Activated CD8-positive, alpha-beta memory T cell treated with anti-CD3 and anti-CD28 coated beads for 4 hours (primary cell): ENCODE results near the gene ROR2.
"Not testable (repeated sequence)": the region's sequence is repeated elsewhere in the genome, so short reads cannot be mapped to it uniquely, and the experiment has no call there.

Source experiments
- DNase-seq, 2 donors: peaks; one replicate each; pipeline ENCODE4 v3.0.0-alpha.2; 2020; ENCODE audit warnings: low read depth in 2 of 2

ROR2 gene

DNA sequence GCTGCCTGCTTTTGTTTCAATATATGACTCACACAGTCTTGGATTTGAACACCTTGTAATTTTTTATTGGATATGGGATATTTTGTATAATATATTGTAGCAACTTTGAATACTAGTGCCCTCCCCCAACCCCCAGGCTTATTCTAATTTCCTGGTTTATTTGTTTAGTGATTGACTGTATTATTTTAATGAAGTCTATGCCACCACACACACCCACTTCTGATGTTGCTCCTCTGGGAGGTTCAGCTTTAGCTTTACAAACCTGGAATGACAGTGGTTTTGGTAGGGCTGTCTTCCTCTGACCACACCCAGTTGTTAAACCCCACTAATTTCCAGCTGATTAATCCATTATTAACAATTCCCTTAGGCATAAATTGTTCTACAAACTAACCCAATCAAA lies 320.3 kb downstream of the ROR2 start:
- DNase-seq: no peak

DNA sequence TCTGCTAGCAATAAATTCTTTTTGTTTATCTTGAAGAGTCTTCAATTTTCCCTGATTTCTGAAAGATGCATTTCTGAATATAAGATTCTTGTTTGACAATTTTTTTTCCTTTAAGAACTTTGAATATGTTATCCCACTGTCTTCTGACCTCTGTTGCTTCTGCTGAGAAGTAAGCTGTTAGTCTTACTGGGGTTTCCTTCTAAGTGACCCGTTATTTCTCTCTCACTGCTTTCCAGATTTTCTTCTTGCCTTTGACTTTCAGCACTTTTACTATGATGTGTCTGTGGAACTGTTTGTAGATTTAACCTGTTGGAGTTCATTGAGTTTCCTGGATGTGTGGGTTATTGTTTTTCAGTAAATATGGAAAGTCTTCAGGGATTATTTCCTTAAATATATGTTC lies 321.1 kb downstream of the ROR2 start:
- DNase-seq: no peak

DNA sequence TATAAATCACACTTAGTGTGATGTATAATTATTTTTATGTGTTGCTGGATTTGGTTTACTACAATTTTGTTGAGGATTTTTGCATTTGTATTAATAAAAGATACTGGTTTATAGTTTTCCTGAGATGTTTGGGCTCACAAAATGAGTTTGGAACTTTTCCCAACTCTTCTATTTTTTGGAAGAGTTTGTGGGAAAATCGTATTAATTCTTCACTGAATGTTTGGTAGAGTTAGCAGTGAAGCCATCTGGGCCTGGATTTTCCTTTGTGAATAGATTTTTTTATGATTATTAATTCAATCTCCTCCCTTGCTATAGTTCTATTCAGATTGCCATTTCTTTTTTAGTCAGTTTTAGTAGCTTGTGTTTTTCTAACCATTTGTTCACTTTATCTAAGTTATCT lies 324.7 kb downstream of the ROR2 start:
- DNase-seq: no peak

DNA sequence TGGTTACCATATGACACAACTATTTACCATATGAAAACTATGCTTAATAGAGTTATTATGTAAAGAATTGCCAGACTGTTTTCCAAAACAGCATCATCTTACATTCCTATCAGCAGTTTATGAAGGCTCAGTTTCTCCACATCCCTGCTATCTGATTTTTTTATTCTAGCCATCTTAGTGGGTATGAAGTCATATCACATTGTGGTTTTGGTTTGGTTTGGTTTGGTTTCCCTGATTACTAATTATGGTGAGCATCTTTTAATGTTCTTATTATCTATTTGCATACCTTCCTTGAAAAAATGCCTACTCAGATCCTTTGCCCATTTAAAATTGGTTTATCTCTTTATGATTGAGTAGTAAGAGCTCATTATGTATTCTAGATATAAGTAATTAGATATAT lies 327.0 kb downstream of the ROR2 start:
- DNase-seq: no peak

DNA sequence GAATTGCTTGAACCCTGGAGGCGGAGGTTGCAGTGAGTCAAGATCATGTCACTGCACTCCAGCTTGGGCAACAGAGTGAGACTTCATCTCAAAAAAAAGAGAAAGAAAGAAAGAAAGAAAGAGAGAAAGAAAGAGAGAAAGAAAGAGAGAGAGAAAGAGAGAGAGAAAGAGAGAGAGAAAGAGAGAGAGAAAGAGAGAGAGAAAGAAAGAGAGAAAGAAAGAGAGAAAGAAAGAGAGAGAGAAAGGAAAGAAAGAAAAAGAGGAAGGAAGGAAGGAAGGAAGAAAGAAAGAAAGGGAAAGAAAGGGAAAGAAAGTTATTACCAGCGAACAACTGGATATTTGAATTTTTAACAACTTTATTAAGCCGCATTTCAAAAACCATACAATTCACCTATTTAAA lies 327.9 kb downstream of the ROR2 start:
- not testable (repeated sequence) for DNase-seq

DNA sequence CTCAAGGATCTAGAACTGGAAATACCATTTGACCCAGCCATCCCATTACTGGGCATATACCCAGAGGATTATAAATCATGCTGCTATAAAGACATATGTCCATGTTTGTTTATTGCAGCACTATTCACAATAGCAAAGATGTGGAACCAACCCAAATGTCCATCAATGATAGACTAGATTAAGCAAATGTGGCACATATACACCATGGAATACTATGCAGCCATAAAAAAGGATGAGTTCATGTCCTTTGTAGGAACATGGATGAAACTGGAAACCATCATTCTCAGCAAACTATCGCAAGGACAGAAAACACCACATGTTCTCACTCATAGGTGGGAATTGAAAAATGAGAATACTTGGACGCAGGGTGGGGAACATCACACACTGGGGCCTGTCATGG lies 336.0 kb downstream of the ROR2 start:
- not testable (repeated sequence) for DNase-seq

DNA sequence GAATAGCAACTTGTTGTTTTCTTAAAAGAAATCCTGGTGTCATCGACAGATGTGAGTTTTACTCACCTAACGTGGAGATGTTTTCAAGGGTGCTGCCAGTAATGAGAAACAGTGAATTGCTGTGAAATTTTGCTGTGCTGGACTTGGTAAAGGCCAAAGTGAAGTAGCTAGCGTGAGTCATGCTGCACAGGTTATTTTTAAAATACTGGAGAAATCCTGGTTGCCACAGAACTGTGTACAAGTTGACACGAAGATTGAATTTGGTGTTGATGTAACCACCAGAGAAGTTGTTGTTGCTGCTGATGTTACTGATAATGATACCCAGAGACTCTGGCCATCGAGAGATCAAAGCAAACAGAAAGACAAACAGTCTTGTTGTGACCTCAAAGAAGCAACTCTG lies 338.4 kb downstream of the ROR2 start:
- DNase-seq: no peak

DNA sequence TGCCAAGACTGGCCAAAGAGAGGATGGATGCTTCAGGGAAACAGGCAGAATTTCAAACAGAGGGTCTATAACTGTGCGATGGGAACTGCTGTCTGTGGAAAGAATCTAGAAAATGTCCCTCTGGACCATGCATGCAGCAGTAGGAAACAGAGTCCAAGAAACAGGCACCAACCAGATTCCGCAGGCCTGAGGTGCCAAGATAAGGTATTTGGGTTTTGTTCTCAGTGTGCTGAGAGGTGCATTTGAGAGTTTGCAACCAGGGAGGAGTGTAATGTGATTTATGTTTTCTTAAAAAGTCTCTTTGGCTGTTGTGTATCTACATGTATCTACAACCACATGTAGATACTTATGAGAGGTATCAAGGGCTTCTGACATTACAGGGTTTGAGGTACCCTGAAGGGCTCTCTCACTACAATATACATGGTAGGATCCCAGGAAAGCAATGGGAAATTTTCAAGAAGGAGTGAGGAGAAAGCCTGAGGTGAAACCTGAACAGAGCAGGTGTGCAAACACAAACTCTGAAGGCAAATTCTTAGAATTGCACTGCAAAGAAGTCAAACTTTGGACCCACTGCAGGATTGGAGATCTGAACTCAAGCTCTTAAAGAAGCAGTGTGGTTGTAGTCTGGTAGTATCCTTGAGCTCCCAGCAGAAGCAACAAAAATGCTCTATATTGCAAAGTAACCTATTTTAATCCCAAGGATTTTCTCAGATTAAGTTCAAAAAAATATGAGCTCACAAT lies 343.6 kb downstream of the ROR2 start:
- DNase-seq: no peak

DNA sequence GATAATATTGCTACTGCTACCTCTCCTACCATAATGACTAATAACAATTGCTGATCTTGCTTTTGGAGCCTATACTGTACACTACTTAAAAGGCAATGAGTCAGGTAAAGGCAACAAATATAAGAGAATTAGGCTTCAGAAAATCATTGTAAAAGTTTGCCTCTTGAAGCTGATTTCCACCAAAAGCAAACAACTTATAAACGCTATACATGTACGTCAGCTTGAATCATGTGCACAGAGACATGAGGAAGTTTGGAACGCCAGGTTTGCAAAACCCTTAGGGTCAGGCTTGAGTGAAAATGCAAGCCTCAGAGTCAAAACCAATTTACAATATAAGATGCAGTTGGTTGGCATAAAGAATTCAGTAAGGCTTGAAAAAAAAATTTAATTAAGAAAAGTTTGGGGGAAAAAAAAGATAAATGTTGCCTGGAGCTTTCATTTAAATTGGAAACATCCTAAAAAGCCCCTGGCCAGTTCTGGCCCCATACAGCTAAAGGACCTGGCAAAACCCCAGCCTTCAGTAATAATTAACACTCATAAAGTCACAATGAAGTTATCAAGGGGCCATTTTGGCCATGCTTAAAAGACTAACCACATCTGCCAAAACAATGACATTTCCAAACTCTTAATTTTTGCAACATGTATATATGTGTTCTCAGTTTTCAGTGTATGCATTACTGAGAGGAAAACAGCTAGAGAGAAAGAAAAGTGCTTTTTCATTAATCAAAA lies 345.4 kb downstream of the ROR2 start:
- no peak for DNase-seq

DNA sequence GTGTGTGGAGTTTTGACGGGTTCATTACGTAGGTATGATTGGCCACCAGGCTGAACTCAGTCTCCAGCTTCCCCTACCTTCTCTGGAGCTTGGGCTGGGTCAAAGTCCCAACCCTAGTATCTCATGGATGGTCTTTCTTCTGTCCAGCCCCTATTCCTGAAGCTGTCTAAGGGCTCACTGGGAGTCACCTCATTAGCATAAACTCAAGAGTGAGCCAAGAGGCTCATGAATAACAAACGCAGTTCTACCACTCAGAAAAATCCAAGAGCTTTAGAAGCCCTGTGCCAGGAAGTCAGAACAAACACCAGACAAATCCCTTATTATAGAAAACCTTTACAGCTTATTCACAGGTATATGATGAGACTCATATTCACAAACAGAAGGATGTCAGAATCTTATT lies 346.1 kb downstream of the ROR2 start:
- no peak for DNase-seq

DNA sequence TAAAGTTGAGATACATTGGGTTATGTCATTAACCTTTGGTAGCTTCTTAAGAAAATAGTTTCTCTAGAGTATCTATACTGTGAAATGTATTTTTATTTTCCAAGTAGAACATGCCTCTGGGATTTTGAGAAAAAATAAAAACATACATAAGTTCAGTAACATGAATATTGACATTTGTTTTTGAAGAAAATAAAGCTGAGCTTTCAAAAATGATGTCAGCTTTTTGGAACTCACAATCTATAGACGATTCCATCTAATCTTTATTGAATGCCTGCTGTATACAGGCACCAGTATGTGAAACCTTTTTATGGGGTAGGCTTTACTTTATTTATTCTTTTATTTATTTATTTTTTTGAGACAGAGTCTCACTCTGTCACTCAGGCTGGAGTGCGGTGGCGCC lies 350.5 kb downstream of the ROR2 start:
- DNase-seq: no peak

DNA sequence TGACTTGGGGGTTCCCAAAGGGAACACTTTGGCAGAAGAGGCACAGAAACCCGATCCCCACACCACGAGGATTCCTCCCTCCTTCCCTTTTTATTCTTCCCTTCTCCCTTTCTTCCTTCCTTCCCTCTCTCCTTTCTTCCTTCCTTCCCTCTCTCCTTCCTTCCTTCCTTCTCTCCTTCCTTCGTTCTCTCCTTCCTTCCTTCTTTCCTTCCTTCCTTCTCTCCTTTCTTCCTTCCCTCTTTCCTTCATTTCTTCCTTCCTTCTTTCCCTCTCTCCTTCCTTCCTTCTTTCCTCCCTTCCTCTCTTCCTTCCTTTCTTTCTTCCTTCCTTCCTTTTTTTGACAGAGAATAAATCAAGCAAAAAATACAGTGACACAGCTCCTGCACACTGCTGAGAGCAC lies 358.4 kb downstream of the ROR2 start:
- no peak for DNase-seq

DNA sequence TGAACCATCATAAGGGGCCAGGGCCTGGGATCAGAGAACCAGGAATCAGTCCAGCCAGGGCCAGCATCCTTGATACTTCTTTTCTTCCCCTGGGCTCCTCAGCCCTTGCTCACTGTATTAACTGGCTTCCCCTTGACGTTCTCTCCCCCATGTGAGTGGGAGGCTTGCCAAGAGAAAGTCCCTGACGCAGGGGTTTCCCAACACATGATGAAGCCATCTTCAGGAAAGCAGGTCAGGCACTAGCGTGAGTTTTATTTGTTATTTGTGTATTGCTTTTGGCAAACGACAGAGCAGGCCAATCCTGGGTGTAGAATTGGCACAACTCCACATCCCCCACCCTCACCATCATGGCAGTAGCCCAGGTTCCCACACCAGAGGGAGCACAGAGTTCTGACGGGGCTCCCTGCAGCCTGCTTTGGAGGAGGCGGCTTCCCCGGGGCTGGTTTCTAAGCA lies 360.9 kb downstream of the ROR2 start:
- DNase-seq: no peak

DNA sequence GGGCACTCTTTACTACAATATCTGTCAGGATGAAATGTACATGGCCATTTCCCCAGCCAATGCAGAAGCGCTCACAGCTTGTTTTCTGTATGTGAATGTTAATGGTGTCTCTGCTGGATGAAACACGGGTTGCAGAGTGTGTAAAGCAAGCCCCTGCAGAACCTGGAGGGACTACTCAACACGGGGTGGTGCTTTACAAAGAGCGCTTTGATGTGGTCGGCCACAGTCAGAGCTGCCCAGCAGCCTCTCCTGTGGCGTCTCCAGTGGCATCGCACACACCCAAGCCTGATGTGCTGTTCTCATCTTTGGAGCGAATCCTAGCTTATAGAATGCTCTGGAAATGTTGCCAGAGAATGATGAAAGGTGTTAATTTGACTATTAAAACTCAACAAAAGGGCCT lies 363.7 kb downstream of the ROR2 start:
- no peak for DNase-seq

DNA sequence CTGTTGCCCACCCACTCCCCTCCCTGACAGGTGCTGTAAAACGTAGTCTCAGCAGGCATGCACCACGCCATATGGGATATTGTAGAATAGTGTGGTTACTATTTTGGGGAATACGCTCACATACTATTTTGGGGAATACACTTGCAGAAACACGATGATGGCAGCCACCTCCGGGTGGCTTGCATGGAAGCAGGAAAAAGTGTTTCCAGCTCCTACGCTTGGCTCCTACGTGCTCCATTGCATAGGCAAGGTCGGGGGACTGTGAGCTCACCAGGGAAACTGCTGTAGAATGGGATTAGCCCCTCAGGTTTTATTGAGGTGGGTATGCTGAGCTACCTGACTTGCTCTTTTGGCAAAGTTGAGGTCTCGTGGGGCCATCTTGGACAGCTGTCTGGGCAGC lies 366.1 kb downstream of the ROR2 start:
- no peak for DNase-seq

DNA sequence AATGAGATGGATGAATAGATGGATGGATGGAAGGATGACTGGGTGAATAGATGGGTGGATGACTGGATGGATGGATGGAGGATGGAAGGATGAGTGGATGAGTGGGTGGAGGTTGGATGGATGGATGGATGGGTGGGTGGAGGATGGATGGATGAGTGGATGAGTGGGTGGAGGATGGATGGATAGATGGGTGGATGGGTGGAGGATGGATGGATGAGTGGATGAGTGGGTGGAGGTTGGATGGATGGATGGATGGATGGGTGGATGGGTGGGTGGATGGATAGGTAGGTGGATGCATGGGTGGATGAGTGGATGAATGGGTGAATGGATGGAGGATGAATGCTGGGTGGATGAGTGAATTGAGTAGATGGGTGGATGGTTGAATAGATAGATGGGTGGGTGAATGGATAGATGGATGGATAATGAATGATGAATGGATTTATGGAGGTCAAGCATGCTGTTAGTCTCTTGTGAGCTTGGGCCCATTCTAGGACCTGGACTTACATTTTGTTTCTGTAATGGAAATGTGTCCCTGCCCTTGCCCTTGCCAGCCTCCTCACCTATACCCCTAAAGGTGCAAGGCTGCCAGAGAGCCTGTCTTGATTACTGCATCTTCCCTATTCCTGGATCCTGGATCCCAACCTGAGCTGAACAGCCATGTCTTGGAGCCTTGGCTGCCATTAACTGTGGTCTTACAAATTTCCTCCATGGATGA lies 366.7 kb downstream of the ROR2 start:
- DNase-seq: no peak

DNA sequence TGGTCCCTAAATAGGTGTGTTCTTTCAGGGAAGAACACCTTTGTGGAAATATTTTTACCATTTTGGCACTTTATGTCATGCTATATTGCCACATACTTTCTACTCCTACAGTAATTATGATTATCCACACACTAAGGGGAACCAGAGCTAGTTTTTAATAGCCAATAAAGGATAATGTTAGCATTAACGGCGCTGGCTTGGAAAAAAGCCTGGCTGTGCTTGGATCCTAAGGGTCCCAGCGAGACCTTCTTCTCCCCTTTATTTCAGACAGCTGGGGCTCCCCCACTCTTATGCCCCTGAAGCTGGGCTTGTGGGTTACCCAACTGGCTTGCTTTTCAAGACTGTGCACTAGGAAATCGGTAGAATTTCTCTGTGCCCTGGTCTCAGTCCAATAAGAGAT lies 367.8 kb downstream of the ROR2 start:
- DNase-seq: no peak

DNA sequence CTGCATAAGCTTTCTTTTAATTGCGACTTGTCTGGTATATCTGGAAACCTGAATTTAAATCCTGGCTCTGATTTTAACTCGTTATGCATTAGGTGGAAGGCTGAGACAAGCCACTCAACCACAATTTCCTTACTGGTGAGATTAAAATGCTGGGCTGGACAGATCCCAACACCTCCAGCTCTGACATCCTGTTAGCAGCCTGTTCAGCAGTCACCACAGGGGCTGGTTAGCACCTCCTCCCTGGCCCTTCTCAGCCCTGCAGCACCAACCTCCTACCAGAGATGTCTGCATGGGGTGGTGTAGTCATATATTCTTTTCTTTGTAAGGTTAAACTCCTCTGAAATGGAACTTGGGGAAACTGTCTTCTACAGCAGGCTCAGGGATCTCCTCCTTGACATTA lies 369.9 kb downstream of the ROR2 start:
- DNase-seq: no peak

DNA sequence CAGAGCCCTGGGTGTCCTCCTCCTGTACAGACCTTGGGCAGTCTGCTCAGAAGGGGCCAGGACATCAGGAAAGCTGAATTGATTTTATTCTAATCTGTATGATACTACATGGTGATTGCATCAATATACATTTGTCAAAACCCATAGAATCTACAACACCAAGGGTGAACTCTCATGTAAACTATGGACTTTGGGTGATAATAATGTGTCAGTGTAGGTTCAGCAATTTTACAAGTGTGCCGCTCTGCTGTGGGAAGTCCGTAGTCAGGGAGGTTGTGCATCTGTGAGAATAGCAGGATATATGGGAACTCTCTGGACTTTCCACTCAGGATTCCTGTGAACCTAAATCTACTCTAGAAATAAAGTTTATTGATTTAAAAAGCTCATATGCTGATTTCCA lies 371.1 kb downstream of the ROR2 start:
- no peak for DNase-seq

DNA sequence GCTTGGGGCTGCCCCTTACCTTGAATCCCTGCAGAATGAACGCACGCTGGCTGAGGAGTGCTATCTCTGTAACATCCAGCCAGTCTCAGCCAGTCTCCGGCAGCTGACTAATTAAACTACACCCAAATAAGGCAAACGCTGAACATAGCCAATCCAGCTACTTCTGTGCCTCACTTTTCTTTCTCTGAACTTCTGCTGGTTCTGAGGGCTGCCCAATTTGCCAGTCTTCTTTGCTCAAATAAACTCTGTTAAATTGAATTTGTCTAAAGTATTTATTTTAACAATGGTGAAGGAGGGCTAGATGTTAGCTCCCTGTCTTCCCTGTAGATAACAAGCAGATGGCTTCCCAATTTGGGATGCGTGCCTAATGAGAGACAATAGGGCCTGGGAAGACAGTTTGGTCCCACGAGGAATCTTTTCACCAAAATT lies 372.4 kb downstream of the ROR2 start:
- no peak for DNase-seq

DNA sequence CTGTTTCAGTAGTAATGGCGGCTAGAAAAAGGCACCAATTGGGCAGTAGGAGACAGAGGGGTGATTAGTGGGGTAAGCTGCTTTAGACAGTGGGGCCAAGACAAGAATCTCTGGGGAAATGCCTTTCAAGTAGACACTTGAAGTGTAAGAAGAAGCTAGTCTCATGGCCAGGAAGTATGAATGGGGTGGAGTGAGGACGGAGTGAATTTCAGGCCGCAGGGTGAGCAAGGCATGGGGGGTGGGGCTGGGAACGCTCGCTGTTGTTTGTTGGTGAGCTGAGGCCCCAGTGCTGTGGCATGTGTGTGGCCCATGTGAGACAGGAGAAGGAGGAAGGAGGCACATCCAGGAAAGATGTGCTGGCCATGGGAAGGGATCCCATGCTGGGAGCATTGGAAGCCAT lies 377.2 kb downstream of the ROR2 start:
- DNase-seq: no peak

DNA sequence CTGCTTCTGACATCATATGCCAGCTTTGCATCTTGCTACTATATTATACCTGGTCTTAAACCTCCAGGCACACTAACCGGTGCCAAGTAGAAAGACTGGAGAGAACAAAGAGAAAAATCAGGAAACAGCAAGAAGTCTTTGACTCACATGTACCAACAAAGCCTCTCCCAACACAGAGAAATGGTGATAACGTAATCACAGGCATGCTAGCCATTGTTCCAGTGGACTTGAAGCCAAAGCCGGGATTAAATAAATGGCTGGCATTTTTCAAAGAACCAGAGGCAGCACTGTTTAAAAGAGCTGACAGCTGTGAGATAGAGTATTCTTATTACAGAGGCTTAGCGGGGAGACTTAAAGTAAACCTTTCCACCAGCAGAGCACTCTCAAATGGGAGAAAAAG lies 378.0 kb downstream of the ROR2 start:
- DNase-seq: no peak

DNA sequence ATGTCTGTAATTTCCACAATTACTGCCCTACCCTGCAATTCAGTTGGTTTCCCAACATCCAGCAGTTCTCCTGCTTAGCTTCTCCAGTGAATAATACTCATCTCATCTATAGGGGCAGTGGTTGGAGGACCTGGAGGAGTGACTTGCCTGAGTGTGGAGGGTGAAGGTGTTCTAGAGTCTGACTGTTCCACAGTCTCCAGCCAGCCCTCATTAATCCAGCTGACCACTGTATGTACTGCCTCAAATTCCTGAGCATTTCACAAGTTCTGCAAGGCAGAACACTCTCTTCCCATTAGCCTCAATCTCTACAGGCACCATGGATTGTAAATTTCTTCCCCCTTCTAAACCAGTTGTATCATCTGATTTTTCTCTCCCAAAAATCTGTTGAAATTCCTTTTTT lies 379.0 kb downstream of the ROR2 start:
- DNase-seq: no peak
